NCI-H128 (cell line): ENCODE measurements around the gene MRPS18B.

Source experiments
- DNase-seq: peaks from one replicate; lab custom pipeline; 2025; ENCODE audit not compliant: unreplicated experiment; lab: John Stamatoyannopoulos, UW

The MRPS18B gene

GRCh38 chr6:30601815-30602641 is 15.6 kb upstream of the MRPS18B start:
- DNase-seq: no peak

- DNase-seq: no peak
Measured at GRCh38 chr6:30603961-30604360, 13.7 kb upstream of the MRPS18B start.

- DNase-seq: no peak
Measured at GRCh38 chr6:30610065-30610464, 7.6 kb upstream of the MRPS18B start.

GRCh38 chr6:30611150-30611855 is 6.3 kb upstream of the MRPS18B start:
- DNase-seq: no peak

- DNase-seq: no peak
Measured at GRCh38 chr6:30611856-30612194, 5.8 kb upstream of the MRPS18B start.

- no peak for DNase-seq
Measured at GRCh38 chr6:30612213-30612612, 5.4 kb upstream of the MRPS18B start.

GRCh38 chr6:30612687-30613248 is 4.9 kb upstream of the MRPS18B start:
- DNase-seq: no peak

GRCh38 chr6:30613251-30614043 is 4.2 kb upstream of the MRPS18B start:
- DNase-seq: no peak

GRCh38 chr6:30614044-30614842 is 3.4 kb upstream of the MRPS18B start:
- DNase-seq: no peak

GRCh38 chr6:30614843-30615218 is 2.8 kb upstream of the MRPS18B start:
- DNase-seq: peak; percentile 87

GRCh38 chr6:30615219-30615957 is 2.3 kb upstream of the MRPS18B start:
- DNase-seq: peak; percentile 40

- peak; percentile 17 for DNase-seq
Measured at GRCh38 chr6:30615958-30616810, 1.5 kb upstream of the MRPS18B start.

- DNase-seq: peak; percentile 99
Measured at GRCh38 chr6:30616811-30617564, 652 bp upstream of the MRPS18B start, which contains the start of gene PPP1R10. TSS of gene PPP1R10 (minus strand) at chr6:30617243. CDS start at chr6:30609944, 7,299 bp downstream.

GRCh38 chr6:30618270-30618797 is 694 bp downstream of the MRPS18B start:
- DNase-seq: no peak

GRCh38 chr6:30619561-30619960 is 1.9 kb downstream of the MRPS18B start:
- no peak for DNase-seq

GRCh38 chr6:30625511-30625910 is 7.9 kb downstream of the MRPS18B start:
- no peak for DNase-seq

- peak; percentile 28 for DNase-seq
Measured at GRCh38 chr6:30626484-30627366, 9.1 kb downstream of the MRPS18B start, which contains the start of gene ATAT1. TSS of gene ATAT1 (plus strand) at chr6:30626874.
